Right ventricle myocardium inferior (tissue), 1 donor: ENCODE data around the gene PTPN14. TPM values are rescaled to one million over a fixed set of nuclear protein-coding genes. Genes with fewer than 3 reads are reported as not detected.
"Not testable (repeated sequence)": the region's sequence is repeated elsewhere in the genome, so short reads cannot be mapped to it uniquely, and the experiment has no call there.

Source experiments
- ATAC-seq: fragments of 200-7000 bp; cut with Tn5 transposase; one replicate; pipeline ENCODE4 v1.9.1; 2020; ENCODE audit warnings: mild to moderate bottlenecking, moderate library complexity
- DNase-seq: peaks from one replicate; pipeline ENCODE4 v3.0.0; 2021; ENCODE audit errors: missing footprints
- intact Hi-C: fragments of 100-400 bp; cut with DNase I; formaldehyde crosslinking; loops from one replicate; pipeline ENCODE4 v1.11.0; 2022
- total RNA-seq: library from RNA; stranded (reverse); fragmentation: NEBNext Ultra II Directional; extraction: Animal tissue kit (Norgen Biotek cat#: 25700); gene quantifications from one replicate; pipeline ENCODE4 v1.2.1, GENCODE V29; 2021
- donor health status: DM: no; HTN: yes; CAD: no; lungs with severe emphysema.

The PTPN14 gene
- total RNA-seq, 1 donor from 2014 or later: 23.0 TPM

- DNase-seq, intact Hi-C loops, ATAC-seq: not testable (repeated sequence)
These were observed 57.2 kb downstream of the PTPN14 start for GRCh38 chr1:214494179-214494578.

- intact Hi-C loops: no loop called here
- DNase-seq (no peak), ATAC-seq (no peak)
These were observed 58.1 kb downstream of the PTPN14 start for GRCh38 chr1:214493126-214493796.

DNA sequence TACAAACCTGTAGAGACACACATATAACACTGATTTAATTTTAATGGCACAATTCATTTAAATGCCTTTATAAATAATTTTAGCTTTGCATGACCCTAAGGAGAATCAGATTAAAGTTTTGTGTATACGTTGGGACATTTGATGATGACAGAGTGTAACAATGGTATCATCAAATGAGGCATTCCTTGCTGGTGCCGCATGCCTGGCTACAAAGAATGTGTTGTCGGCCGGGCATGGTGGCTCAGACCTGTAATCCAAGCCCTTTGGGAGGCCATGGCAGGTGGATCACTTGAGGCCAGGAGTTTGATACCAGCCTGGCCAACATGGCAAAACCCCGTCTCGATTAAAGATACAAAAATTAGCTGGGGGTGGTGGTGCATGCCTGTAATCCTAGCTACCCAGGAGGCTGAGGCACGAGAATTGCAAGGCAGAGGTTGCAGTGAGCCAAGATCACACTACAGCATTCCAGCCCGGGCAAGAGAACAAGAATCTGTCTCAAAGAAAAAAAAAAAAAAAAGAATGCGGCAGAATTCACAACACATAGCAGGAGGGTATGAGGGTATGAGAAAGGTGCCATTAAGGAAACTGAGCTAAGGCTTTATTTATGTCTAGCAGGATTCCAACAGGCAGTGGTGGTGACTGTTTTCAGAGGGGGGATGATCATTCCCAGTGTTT lies 58.9 kb downstream of the PTPN14 start:
- ATAC-seq: no peak
- intact Hi-C loops: no loop called here
- DNase-seq: no peak

DNA sequence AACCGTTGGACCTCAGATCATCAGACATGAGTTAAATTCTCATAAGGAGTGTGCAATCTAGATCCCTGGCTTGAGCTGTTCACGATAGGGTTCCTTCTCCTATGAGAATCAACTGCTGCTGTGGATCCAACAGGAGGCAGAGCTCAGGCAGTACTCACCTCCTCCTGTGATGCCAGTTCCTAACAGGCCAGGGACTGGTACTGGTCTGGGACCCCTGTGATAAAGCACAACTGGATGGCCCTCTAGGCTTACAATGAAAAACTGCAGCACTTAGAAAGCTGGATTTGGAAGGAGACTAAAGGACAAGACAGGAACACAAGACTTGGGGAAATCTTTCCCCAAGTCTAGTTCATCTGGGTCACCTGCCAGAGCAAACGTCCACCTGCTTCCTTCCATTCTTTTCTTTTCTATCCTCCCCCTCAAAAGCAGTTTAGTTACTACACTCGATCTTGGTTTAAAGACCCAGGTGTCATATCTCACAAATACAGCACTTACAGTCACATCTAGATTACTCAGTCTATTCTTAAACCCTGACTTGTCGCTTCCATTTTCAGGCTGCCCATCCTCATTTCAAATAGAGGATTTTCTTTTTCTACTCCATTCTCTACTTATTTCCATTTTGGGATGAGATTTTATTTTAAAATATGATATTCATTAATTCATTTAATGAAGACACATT lies 59.8 kb downstream of the PTPN14 start:
- ATAC-seq: no peak
- intact Hi-C loops: no loop called here
- DNase-seq: no peak

GRCh38 chr1:214485151-214485550 lies 66.3 kb downstream of the PTPN14 start:
- intact Hi-C loops: no loop called here
- no peak for ATAC-seq
- DNase-seq: no peak

DNA sequence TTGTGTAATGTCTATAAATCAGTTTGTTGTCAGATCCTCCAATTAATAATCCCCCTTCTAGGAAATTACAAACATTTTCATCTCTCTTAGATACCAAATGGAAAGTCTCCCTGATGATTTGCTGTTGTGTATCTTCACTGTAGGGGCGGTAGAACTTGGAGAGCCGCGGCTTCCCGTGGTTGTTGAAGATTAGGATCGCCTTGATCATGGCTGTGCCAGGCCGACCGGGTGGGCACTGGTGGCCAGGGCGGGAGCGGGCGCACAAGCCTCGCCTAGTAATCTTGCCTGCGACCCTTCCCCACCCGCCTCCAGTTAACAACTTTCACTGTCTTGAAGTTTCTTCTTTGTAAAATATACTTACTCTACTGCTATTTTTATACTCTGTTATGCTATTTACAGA lies 68.2 kb downstream of the PTPN14 start:
- DNase-seq, intact Hi-C loops, ATAC-seq: not testable (repeated sequence)

DNA sequence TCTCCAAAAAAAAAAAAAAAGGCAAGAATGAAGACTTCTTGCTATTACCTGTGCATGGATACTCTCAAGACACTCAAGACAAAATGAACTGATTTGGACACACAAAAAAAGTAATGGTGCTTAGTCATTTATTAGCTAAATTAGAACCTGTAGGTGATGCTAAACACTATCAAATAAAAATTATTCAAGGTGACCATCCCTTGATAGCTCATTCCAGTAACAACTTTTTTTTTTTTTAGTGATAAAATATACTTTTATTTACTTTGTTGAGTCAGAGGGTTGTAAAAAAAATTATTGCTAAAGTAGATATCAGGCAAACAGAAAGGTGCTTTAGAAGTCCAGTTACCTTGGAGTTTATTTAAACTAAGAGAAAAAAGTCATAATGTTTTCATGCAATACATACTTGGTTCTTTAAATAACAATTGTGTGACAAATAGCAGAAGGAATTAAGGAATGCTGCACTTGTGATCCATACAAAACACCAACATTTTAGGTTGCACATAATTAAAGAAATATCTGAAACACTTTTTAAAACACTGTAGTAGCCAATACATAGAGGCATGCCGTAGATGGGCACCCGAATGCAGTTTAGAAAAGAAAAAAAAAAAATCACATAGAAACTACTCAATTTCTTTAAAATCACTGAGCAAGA lies 69.3 kb downstream of the PTPN14 start:
- ATAC-seq, intact Hi-C loops, DNase-seq: not testable (repeated sequence)

- intact Hi-C loops: no loop called here
- no peak for DNase-seq
- ATAC-seq: no peak
These were observed 74.2 kb downstream of the PTPN14 start for GRCh38 chr1:214476986-214477870.

- intact Hi-C loops: no loop called here
- ATAC-seq: no peak
These were observed 75.0 kb downstream of the PTPN14 start for GRCh38 chr1:214476229-214476985.

GRCh38 chr1:214475746-214476145 lies 75.7 kb downstream of the PTPN14 start:
- no peak for DNase-seq
- ATAC-seq: no peak
- intact Hi-C loops: no loop called here

More at GRCh38 chr1:214476229-214476985, 75.0 kb downstream of the PTPN14 start:
- DNase-seq: no peak

- intact Hi-C loops: no loop called here
- no peak for DNase-seq
These were observed 76.1 kb downstream of the PTPN14 start for GRCh38 chr1:214475331-214475730.

GRCh38 chr1:214474467-214474866 lies 76.9 kb downstream of the PTPN14 start:
- DNase-seq: no peak
- intact Hi-C loops: no loop called here
- no peak for ATAC-seq

More at GRCh38 chr1:214475331-214475730, 76.1 kb downstream of the PTPN14 start:
- ATAC-seq: no peak

- intact Hi-C loops: no loop called here
- ATAC-seq (no peak), DNase-seq (no peak)
These were observed 77.5 kb downstream of the PTPN14 start for GRCh38 chr1:214473862-214474261.

- DNase-seq: no peak
- no peak for ATAC-seq
- intact Hi-C loops: no loop called here
These were observed 78.0 kb downstream of the PTPN14 start for GRCh38 chr1:214473387-214473786.

DNA sequence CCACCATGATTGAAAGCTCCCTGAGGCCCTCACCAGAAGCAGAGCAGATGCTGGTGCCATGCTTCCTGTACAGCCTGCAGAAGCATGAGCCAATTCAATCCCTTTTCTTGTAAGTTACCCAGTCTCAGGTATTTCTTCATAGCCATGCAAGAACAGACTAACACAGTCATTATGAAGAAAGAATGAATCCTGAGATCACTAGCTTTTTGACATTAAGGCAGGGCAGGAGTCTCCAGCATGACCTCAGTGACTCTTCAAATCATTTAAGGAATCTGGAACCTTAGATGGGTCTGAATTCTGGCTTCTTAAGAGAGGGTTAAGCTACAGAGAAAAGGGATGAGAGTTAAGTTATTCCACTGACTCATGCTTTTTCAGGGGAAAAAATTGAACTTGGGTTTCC lies 79.0 kb downstream of the PTPN14 start:
- ATAC-seq: no peak
- intact Hi-C loops: no loop called here
- DNase-seq: no peak

DNA sequence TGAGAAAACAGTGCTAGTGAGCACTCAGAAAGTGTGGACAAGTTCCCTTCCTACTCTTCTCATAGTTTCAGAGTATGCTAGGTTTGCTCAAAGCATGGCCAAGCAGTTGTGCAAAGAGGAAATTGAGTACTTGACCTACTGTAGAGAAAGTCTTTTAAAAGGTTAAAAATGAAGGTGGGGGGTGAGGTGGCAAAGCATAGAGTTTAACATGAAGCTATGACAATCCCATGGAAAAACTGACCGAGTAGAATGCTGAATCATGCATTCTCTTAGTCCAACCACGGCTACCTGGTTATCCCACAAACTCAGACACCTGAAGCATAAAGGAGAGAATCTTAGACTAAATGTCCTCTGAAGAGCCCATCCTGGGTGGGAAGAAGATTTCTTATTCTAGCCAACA lies 79.9 kb downstream of the PTPN14 start:
- DNase-seq: no peak
- intact Hi-C loops: no loop called here
- ATAC-seq: no peak

- ATAC-seq (no peak), DNase-seq (no peak)
- intact Hi-C loops: no loop called here
These were observed 81.3 kb downstream of the PTPN14 start for GRCh38 chr1:214470132-214470531.

GRCh38 chr1:214469290-214469689 lies 82.1 kb downstream of the PTPN14 start:
- no peak for ATAC-seq
- intact Hi-C loops: no loop called here
- no peak for DNase-seq
